Cardiac fibroblast (primary cell): ENCODE results near the gene BLM.

Experiments used
- DNase-seq, 2 donors: peaks; one replicate each; pipeline versions ENCODE4 v3.0.0 to v3.0.0-alpha.2; 2010; ENCODE audit warnings: low read depth in 2 of 2
- H3K4me3 ChIP-seq, 2 donors: replicated peaks in 1 of 2; 1 replicate in 1 of 2; 2 replicates in 1 of 2; pipeline ENCODE4 v1.5.1; 2011; ENCODE audit warnings: low read depth in 2 of 2, low read length in 2 of 2, mild to moderate bottlenecking in 2 of 2, moderate library complexity in 1 of 2
- CTCF ChIP-seq: IDR thresholded peaks from one replicate; pipeline ENCODE4 v1.5.1; 2011; ENCODE audit warnings: low read depth, mild to moderate bottlenecking, low read length, inconsistent platforms

Gene BLM

GRCh38 chr15:90855139-90855538 lies 138.0 kb downstream of the BLM start:
- no peak for DNase-seq
- no peak for TF ChIP-seq CTCF
- H3K4me3 ChIP-seq, result no peak overlapping the region

- no peak for TF ChIP-seq CTCF
- DNase-seq, result no peak
- no peak overlapping the region for H3K4me3 ChIP-seq
These were observed 140.2 kb downstream of the BLM start for GRCh38 chr15:90857337-90857736.

- no peak overlapping the region for H3K4me3 ChIP-seq
- no peak for TF ChIP-seq CTCF
- DNase-seq, result no peak
These were observed 140.8 kb downstream of the BLM start for GRCh38 chr15:90857883-90858443.

GRCh38 chr15:90859234-90860131 lies 142.3 kb downstream of the BLM start:
- no peak for TF ChIP-seq CTCF
- no peak overlapping the region for H3K4me3 ChIP-seq
- DNase-seq, result no peak

GRCh38 chr15:90860450-90860849 lies 143.3 kb downstream of the BLM start:
- no peak overlapping the region for H3K4me3 ChIP-seq
- DNase-seq, result no peak
- TF ChIP-seq CTCF, result no peak

- H3K4me3 ChIP-seq, result no peak overlapping the region
- TF ChIP-seq CTCF, result no peak
- DNase-seq, result no peak
These were observed 144.0 kb downstream of the BLM start for GRCh38 chr15:90860942-90861675.
